ENCODE measurements around the gene PPFIA1.

DNA sequence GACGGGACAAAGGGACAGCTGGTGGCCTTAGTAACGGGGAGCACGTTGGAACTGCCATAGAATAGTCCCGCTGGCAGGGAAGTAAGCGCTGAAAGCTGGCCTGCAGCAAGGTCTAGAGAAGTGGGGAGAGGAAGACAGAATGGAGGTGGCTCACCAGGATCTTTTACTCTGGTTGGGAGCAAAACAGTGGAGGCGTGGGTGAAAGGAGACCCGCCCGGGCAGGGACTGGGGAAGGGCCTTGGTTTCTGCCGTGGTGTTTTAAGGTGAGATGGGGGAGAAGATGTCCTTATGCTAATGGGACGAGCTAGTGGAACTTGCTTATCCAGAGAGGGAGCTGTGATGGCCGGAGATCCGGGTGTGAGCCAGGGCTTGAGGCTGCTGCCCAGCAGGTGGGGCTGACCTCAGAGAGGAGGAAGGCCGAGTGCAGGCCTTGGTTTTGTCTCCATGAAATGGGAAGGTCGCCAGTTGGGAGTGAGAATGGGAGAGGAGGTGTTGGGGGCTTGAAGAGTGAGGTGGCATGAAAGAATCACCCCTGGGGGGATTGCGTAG, 71.5 kb downstream of the PPFIA1 start:
- TF ChIP-seq POLR2AphosphoS5 (IDR thresholded peaks at IDR 0.05; ENCODE audit: low read depth): no peak
- TF ChIP-seq, protein P1, sequence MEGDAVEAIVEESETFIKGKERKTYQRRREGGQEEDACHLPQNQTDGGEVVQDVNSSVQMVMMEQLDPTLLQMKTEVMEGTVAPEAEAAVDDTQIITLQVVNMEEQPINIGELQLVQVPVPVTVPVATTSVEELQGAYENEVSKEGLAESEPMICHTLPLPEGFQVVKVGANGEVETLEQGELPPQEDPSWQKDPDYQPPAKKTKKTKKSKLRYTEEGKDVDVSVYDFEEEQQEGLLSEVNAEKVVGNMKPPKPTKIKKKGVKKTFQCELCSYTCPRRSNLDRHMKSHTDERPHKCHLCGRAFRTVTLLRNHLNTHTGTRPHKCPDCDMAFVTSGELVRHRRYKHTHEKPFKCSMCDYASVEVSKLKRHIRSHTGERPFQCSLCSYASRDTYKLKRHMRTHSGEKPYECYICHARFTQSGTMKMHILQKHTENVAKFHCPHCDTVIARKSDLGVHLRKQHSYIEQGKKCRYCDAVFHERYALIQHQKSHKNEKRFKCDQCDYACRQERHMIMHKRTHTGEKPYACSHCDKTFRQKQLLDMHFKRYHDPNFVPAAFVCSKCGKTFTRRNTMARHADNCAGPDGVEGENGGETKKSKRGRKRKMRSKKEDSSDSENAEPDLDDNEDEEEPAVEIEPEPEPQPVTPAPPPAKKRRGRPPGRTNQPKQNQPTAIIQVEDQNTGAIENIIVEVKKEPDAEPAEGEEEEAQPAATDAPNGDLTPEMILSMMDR (IDR thresholded peaks at IDR 0.05; ENCODE audit: insufficient read depth, low read length): no peak
- TF ChIP-seq, protein P2, sequence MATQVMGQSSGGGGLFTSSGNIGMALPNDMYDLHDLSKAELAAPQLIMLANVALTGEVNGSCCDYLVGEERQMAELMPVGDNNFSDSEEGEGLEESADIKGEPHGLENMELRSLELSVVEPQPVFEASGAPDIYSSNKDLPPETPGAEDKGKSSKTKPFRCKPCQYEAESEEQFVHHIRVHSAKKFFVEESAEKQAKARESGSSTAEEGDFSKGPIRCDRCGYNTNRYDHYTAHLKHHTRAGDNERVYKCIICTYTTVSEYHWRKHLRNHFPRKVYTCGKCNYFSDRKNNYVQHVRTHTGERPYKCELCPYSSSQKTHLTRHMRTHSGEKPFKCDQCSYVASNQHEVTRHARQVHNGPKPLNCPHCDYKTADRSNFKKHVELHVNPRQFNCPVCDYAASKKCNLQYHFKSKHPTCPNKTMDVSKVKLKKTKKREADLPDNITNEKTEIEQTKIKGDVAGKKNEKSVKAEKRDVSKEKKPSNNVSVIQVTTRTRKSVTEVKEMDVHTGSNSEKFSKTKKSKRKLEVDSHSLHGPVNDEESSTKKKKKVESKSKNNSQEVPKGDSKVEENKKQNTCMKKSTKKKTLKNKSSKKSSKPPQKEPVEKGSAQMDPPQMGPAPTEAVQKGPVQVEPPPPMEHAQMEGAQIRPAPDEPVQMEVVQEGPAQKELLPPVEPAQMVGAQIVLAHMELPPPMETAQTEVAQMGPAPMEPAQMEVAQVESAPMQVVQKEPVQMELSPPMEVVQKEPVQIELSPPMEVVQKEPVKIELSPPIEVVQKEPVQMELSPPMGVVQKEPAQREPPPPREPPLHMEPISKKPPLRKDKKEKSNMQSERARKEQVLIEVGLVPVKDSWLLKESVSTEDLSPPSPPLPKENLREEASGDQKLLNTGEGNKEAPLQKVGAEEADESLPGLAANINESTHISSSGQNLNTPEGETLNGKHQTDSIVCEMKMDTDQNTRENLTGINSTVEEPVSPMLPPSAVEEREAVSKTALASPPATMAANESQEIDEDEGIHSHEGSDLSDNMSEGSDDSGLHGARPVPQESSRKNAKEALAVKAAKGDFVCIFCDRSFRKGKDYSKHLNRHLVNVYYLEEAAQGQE (IDR thresholded peaks at IDR 0.05; ENCODE audit: insufficient replicate concordance, low read depth): no peak
- no peak for TF ChIP-seq SPI1 (IDR thresholded peaks at IDR 0.05; ENCODE audit: borderline replicate concordance, low read depth)

All from HL-60 (cell line).